Right forelimb (tissue), 1 donor: Measurements from ENCODE around the gene RNF103.
"Not testable (repeated sequence)": the region's sequence is repeated elsewhere in the genome, so short reads cannot be mapped to it uniquely, and the experiment has no call there.

Source experiments
- DNase-seq: peaks from one replicate; pipeline ENCODE4 v3.0.0-alpha.2; 2018

RNF103 gene

DNA sequence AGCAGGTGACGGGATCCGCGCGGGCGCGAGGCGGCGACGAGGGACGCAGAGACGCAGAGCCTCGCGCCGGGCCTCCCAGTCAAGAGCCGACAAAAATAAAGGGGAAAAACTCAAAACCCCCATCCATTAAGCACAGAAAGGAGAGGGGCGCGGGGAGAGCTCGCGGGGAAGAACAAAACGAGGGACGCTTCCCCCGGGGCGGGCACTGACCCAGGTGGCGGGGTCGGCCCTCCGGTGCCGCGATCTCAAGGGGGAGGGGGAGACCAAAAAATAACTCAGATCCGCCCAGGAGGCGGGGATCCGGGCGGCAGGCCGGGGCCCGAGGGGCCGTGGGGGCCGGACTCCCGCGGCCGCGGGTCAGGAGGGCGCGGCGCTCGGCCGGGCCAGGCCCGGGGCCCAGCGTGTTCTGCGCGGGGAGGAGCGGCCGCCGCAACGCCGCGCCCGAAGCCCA lies 597 bp downstream of the RNF103 start:
- peak; percentile 75 for DNase-seq

DNA sequence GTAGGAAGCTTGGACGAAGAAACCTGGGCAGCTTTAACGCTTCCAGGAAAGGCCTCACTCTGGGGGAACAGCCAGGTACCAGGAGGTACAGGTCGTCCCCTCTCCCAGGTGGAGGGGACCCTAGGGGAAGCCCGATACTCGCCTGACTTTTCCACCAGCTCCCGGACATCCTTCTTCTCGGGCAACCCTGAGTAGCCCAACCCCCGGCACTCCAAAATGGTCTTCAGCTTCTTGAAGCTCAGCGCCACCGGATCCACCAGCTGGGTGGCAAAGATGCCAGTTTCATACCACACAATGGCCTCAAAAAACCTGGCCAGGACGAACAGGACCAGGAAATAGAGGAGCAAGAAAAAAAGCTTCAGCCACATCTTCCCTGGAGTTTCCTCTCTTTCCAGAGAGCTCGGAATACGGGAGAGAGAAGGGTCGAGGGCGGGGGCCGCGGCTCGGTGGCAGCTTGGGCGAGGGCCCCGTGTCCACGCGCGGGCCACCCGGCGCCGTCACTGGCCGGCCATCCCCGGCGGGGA lies 1.1 kb downstream of the RNF103 start:
- no peak for DNase-seq

DNA sequence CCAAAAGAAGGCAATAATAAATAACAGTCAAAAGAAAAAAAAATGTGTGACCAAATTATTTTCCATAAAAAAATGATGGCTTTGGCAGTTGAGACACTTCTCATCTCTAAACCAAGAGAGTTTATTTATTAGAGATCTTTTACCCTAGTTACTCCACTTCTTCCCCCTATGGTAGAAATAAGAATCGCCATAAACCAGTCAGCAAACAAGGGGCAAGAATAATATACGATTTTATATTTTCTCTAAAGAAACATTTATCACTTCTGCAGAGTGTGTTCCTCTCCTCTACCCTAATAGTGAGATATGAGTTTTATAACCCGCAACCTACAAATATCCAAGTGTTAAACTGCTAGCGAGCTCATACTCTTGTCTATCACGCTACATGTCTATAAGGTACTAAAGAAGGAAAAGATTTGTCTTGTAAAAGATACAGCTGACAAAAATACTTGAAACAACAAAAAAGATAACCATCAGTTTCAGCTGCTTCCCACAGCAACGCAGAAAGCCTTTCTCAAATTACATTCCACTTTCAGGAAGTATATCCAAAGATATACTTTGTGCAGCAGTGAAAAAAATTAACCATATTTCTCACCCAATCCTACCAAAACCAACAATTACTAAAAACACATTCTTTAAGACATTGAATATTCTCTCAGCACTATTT lies 2.3 kb downstream of the RNF103 start:
- DNase-seq = no peak

DNA sequence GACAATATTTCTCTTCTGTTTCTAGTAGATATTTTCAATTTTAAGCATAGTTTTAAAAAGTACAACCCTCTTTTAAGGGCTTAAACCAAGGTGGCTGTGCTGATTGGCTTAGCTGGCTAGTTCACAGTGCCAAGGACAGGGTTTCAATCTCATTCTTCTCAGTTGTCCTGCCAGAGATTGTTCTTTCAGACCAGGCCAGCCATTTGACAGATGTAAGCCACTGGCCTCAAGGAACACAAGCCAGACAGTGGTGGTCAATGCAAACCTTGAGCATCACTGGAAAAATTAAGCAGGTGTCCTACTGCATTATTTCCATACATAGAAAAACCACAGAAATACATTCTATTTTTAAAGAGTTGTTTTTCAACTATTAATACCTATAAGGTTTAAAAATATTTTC lies 5.9 kb downstream of the RNF103 start:
- no peak for DNase-seq

DNA sequence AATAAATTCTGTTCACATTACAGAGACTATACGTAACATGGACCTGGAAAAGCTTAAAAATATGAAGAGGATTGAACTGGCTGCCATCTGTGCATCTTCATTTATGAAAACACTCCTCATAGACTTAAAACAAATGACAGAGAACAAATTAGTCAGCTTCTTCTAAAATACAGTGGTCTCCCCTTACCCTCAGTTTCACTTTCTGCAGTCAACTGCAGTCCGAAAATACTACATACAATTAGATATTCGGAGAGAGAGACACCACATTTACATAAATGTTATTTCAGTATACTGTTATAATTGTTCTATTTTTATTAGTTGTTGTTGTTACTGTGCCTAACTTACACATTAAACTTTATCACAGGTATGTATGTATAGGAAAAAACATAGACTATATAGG lies 6.5 kb downstream of the RNF103 start:
- no peak for DNase-seq

DNA sequence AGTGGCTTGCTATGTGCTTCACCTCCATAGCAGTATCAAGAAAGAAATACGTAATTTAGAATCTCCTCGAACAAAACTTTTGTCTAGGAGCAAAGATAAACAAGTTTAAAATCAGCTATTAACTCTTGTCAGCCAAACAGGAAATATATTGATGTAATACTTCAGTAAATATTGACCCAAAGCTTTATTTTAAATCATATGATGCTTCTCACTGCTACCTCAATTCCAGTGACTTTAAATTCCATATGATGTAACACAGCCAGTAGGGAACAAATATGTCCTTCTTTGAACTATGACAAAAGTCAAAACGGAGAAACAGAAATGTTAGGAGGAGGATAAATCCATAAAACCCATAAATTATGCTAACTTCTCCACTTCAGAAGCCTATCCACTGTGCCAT lies 7.2 kb downstream of the RNF103 start:
- no peak for DNase-seq

DNA sequence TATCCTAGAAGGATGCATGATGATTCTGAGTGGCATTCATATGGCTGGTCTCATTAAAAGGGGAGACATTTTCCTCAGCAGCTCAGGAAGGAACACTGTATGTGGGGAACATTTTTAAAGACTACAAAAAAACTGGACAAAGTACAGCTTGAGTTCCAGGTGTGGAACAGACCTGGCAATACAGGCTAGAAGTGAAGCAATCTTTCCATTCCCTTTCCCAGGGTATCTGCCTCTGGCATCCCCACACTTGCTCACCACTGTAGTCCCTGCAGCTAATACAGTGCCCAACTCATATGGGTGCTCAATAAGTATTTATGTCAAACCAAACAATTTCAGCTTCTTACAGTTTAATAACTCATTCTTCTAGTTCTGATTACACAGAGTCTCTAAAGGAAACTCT lies 8.1 kb downstream of the RNF103 start:
- DNase-seq = no peak

DNA sequence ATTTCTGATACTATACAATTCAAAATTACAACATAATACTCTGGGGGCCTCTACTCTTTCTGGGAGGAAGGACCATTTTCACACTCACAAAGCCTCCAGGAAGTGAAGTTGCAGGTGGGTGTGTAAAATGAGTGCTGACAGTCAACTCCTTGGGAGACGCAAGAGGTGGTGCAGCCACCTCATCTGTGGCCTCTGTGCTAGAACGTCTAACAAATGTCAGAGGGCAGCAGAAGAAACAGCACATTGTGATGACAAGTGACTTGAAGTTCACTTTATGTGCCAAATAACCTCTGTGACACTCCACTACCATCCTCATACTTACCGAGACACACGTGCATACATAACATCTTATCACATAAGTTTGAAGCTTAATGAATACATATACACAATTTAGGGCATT lies 10.2 kb downstream of the RNF103 start:
- no peak for DNase-seq

DNA sequence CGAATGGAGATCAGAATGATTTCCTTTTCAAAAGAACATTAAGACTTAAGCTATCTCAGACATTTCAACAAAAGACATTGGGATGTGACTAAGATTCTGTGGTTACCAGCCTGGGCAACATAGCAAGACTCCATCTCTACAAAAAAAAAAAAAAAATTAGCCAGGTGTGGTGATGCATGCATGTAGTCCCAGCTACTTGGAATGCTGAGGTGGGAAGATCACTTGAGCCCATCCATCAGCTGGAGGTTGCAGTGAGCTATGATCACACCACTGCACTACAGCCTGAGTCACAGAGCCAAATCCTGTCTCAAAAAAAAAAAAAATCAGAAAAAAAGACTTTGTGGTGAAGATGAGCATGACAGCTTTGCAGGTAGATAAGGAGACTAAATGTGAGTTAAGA lies 12.8 kb downstream of the RNF103 start:
- DNase-seq = no peak

DNA sequence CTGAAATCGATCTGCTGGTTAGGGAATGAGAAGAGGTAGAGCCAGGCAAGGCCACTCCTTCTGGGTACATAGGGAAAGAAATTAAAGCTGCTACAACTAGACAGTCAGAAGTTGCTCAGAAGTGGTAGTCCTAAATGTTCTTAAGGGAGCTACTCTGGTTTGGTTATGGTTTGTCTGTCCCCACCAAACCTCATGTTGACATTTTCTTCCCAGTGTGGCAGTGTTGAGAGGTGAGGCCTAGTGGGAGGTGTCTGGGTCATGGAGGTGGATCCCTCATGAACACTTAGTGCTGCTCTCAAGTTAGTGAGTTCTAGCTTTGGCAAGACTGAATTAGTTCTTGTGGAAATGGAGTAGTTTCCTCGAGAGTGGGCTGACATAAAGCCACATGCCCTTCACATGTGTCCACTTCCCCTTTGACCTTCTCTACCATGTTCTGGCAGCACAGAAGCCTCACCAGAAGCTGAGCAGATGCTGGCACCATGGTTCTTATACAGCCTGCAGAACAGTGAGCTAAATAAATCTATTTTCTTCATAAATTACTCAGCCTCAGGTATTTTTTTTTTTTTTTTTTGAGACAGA lies 14.7 kb downstream of the RNF103 start:
- no peak for DNase-seq

DNA sequence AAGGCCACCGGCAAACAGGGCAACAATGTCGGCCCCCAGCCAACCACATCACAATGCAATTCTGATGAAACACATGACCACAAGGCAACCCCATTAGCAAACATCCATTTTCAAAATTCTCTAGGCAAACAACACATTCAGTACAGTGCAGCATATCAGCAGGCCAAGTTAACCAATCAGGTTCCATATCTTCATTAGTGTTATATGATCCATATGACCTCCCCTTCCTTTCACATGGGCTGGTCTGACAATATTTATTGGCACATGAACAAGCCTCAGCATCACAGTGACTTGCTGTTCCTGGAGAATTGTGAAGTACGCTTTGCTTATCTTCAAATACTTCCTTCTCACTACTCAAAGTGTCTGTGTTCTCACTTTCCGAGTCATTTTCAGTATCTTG lies 19.8 kb downstream of the RNF103 start:
- no peak for DNase-seq

DNA sequence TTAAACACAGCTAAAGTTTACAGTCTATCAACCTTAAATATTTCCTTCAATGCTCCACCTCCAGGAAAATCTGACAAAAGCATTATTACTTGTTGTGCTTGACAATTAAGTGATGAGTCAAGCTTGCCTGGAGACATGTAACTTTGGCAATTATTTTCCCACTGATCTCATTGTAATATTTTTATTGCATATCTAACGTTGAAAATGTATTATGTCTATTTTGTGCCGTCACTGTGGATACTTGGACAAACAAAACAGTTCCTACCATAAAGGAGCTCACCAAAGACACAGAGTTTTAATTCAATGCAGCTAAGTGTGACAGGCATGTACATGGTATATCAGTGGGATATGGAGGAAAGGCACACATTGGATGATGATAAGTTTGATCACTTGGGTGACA lies 24.7 kb downstream of the RNF103 start:
- DNase-seq = no peak

DNA sequence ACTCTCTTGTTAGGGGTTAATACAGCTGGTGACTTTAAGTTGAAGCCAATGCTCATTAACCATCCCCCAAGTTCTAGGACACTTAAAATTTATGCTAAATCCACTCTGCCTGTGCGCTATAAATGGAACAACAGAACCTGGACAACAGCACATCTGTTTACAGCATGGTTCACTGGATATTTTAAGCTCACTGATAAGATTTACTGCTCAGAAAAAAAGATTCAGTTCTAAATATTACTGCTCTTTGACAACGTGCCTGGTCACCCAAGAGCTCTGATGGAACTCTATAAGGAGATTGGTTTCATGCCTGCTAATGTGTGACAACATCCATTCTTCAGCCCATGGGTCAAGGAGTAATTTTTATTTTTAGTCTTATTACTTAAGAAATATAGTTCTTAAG lies 27.5 kb downstream of the RNF103 start:
- DNase-seq = no peak

DNA sequence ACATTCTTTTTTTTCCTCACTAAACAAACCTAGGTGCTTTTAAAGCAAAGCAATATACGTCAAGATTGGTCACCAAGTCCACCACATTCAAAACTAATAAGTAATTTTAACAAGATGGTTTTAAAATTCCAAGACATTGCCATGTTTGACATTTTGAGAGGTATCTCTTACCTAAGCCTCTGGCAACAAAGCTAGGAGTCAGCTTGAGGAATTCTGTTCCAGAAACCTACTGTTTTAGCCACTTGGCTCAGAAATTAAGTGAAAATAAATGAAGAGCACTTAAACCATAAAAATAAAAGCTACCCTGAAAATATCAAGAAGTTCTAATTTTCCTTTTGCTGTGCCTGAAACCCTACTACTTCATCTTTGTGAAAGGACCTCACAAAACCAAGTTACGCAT lies 30.4 kb downstream of the RNF103 start:
- DNase-seq = no peak

DNA sequence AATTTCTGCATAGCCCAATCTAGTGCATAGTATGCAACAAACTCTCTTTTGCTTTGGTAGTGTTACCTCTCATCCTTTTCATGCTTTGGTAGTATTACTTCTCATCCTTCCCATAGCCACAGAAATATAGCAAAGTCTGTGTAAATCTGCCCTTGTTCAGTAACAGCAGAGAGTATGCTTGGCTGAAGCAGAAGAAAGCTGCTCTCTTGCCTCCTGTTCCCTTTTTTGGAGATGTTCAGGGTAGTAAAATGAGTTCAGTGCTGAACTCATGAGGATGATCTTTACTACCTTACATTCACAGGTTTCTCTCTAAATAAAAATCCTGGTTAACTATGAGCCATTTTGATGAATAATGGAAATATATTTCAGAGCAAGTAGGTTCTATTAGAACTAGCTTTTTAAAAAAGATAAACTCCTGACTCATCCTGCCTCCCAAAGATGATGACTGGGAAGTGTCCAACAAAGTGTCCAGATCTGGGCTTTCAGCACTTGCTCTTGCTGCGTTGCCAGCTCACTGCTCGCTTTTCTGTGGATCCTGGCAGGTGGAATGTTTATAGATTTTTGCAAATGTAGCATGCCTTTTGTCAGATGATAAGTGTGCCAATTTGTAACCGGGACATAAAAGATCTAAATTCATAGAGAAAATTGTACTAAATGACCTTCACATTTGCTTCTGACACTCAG lies 31.0 kb downstream of the RNF103 start:
- DNase-seq = no peak

DNA sequence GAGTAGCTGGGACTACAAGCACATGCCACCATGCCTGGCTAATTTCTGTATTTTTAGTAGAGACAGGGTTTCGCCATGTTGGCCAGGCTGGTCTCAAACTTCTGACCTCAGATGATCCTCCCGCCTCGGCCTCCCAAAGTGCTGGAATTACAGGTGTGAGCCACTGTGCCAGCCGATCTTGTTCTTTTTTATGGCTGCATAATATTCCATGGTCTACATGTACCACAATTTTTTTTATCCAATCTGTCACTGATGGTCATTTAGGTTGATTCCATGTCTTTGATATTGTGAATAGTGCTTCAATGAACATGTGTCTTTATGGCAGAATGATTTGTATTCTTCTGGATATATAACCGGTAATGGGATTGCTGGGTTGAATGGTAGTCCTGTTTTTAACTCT lies 34.0 kb downstream of the RNF103 start:
- DNase-seq = not testable (repeated sequence)

DNA sequence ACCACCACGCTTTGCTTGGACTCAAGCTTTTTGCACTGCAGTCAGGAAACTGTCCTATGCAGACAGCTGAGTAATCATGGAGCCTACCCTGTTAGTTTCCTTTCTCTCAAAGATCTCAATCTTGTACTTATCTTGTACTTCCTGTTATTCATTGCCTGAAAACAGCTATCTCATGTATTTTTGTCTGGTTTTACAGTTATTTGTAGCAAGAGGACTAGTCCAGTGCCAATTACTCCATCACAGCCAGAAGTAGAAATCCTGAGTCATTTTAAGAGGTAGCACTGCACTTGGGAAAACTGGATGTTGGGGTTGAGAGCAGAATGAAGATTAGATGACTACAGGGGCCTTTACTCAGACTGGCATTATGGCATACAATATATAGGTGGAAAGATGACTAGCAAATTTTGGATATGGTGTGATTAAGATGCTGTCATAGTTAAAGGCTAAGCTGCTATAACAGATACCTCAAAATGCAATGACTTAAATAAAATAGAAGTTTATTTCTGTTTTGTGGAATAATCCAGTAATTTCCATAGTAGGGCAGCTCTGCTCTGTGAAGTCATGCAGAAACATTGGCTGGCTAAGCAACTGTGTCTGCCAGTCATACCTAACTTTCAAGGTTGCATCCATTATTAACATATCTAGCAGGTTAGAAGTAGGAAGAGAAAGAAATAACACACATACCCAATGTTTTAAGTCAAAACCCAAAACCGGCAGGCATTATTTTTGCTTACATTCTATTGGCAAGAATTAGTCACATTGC lies 39.3 kb downstream of the RNF103 start:
- no peak for DNase-seq

DNA sequence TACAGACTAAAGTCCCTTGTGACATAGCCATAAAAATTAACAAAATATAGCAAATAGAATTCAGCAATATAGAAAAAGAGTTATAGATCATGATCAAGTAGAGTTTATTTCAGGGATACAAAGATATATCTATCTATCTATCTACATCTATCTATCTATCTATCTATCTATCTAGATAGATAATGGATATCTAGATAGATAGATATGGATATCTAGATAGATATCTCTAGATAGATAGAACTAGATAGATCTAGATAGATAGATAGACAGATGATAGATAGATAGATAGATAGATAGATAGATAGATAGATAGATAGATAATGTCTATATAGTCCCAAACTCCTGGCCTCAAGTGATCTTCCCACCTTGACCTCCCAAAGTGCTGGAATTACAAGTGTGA lies 43.1 kb downstream of the RNF103 start:
- DNase-seq = no peak

DNA sequence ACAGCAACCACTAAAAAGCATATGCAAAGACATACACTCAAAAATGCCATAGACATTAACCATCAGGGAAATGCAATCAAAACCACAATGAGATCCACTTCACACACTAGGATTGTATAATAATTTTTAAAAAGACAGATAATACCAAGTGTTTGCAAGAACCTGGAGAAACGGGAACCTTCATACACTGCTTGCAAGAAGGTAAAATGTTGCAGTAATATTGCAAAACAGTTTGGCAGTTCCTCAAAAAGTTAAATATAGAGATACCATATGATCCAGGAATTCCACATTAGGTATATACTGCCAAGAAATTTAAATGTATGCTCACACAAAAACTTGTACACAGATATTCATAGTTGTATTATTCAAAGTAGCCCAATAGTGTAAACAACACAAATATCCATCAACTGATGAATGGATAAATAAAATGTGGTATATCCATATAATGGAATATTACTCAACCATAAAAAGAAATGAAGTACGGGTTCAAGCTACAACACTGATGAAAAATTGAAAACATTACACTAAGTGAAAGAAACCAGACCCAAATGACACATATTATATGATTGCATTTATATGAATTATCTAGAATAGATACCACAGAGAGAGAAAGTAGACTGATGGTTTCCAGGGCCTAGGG lies 45.7 kb downstream of the RNF103 start:
- no peak for DNase-seq

DNA sequence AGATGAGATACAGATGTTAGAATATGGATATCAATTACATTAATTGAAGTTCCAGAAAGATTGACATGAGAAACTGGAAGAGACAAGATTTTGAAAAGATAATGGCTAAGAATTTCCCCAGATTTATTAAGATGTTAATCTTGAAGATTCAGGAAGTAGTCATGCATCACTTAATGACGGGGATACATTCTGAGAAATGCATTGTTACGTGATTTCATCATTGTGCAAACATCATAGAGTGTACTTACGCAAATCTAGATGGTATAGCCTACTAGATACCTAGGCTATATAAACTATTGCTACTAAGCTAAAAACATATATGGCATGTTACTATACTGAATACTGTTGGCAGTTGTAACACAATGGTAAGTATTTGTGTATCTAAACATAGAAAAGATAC lies 53.6 kb downstream of the RNF103 start:
- no peak for DNase-seq

DNA sequence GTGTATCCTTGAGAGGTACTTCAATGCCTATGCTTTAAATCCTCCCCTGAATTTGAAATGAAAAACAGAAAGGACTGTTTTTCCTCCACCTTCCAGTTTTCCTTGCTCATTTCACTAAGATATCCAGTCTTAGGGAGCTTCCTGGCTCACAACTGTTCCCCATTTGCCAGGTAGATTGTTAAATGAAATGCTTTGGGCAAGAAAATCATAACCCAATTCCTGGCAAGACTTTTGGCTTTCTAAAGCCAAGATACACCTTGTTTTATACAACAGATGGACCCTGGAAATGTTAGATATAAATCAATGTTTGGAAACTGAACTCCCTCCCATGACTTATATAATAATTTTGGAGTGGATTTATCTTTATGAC lies 56.9 kb downstream of the RNF103 start:
- DNase-seq = no peak

DNA sequence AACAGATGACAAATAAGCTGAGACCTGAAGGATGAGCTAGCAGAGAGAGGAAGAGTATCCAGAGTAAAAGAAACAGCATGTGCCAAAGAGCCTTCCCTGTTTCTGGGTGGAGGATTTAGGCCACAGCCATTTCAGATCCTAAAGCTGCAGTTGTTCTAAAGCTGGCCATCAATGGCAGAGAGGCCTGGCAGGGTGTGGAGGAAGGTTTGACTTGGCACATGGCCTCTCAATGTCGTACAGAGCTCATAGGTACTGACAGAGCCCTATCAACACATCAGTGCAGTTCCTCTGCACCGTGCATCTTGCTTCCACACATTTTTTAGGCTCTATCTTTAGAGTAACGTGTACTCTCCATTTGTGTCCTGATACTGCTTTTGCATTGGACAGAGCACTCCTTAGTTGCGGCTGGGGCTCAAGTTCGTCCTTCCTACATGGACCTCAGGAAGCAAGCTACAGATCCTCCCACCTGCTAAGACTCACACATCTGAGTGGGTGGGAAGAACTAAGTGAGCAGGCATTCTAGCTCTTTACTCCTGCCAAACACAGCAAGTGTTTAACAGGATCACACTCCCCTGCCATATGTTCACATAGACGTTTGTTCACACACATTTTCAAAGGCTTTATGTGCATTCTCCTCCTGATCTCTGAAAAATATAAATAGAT lies 57.4 kb downstream of the RNF103 start:
- DNase-seq = no peak

DNA sequence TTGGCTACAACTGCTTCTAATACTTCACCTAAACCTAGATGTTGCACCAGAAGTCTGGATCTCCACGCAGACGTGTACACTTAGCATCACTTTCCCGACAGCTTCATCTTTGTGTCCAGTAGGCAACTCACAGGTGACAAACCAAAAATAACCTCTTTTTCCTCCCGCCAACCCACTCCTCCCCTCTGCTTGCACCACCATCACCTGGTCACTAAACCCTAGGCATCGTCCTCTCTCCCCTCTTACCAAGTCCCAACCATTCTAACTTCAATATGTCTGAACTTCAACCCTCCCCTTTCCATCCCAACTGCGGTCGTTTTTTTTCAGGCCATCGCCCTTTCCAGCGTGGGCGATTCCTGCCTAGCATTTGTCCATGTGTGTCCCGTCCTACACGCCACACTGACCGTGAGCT lies 60.0 kb downstream of the RNF103 start:
- DNase-seq = no peak
